CD4-positive, alpha-beta T cell (primary cell): ENCODE measurements around the gene SAMMSON. TPM values are rescaled to one million over a fixed set of nuclear protein-coding genes. Genes with fewer than 3 reads are reported as not detected.

Experiments
- ATAC-seq: fragments of 200-7000 bp; cut with Tn5 transposase; one replicate; pipeline ENCODE4 v1.10.0; 2022; ENCODE audit warnings: mild to moderate bottlenecking; ENCODE audit not compliant: poor library complexity
- CTCF ChIA-PET: fragments of 350-600 bp; sonication (Branson Sonifier 250); formaldehyde crosslinking; loops from one replicate; lab custom pipeline; 2021; ENCODE audit warnings: antibody characterized with exemption, inconsistent platforms; lab: Charles Lee
- POLR2A ChIA-PET: fragments of 350-600 bp; sonication (Branson Sonifier 250); formaldehyde crosslinking; loops from one replicate; lab custom pipeline; 2021; ENCODE audit warnings: antibody characterized with exemption, inconsistent platforms; lab: Charles Lee
- DNase-seq, 14 experiments: peaks; one replicate each; pipeline ENCODE4 v3.0.0-alpha.2; 2013 to 2020; ENCODE audit warnings: mixed read lengths in 2 of 14
- H3K27ac ChIP-seq, 2 donors: one replicate each; pipeline versions ENCODE4 v1.5.1 to v1.7.0; 2013; ENCODE audit warnings: low read length in 2 of 2, low read depth in 1 of 2, mild to moderate bottlenecking in 1 of 2
- H3K27me3 ChIP-seq, 2 experiments: 1 replicate in 1 of 2; 2 replicates in 1 of 2; pipeline versions ENCODE4 v1.6.1 to v1.7.0; 2013; ENCODE audit warnings: low read length in 2 of 2, control low read depth in 1 of 2, mild to moderate bottlenecking in 1 of 2, moderate library complexity in 1 of 2; ENCODE audit not compliant: insufficient read depth in 2 of 2, control insufficient read depth in 1 of 2
- H3K36me3 ChIP-seq: one replicate; pipeline ENCODE4 v1.6.1; 2013; ENCODE audit warnings: low read length, control low read depth; ENCODE audit not compliant: insufficient read depth
- H3K4me1 ChIP-seq: one replicate; pipeline ENCODE4 v1.6.1; 2013; ENCODE audit warnings: low read length, control low read depth; ENCODE audit not compliant: insufficient read depth
- H3K4me3 ChIP-seq: one replicate; pipeline ENCODE4 v1.5.1; 2013; ENCODE audit warnings: mild to moderate bottlenecking, low read length, moderate library complexity
- H3K9me3 ChIP-seq, 2 experiments: 1 replicate in 1 of 2; 2 replicates in 1 of 2; pipeline versions ENCODE4 v1.6.1 to v1.7.0; 2013; ENCODE audit warnings: low read length in 2 of 2, mild to moderate bottlenecking in 2 of 2, control low read depth in 1 of 2, moderate library complexity in 1 of 2; ENCODE audit not compliant: control insufficient read depth in 1 of 2, insufficient read depth in 1 of 2
- H3K27ac Mint-ChIP-seq: one replicate; pipeline ENCODE4 v1.8.0; 2020; ENCODE audit warnings: mixed read lengths
- H3K27me3 Mint-ChIP-seq: one replicate; pipeline ENCODE4 v1.8.0; 2021; ENCODE audit warnings: mixed read lengths
- H3K36me3 Mint-ChIP-seq: one replicate; pipeline ENCODE4 v1.8.0; 2021; ENCODE audit warnings: low read depth, mixed read lengths
- H3K4me1 Mint-ChIP-seq: one replicate; pipeline ENCODE4 v1.8.0; 2021; ENCODE audit warnings: low read depth, mixed read lengths
- H3K4me3 Mint-ChIP-seq: one replicate; pipeline ENCODE4 v1.8.0; 2020; ENCODE audit warnings: mild to moderate bottlenecking, mixed read lengths
- H3K9me3 Mint-ChIP-seq: one replicate; pipeline ENCODE4 v1.8.0; 2020; ENCODE audit warnings: mixed read lengths
- CTCF ChIP-seq: fragments of 200-600 bp; IDR thresholded peaks from one replicate; pipeline ENCODE4 v1.8.0; 2022; ENCODE audit warnings: antibody characterized with exemption, mild to moderate bottlenecking
- intact Hi-C, 2 experiments: fragments of 100-400 bp; cut with DNase I in 1 of 2; cut with micrococcal nuclease in 1 of 2; formaldehyde crosslinking; loops; one replicate each; pipeline versions ENCODE4 v1.15.1 to v1.9.0; 2023 to 2025; cut with DNase I, micrococcal nuclease
- total RNA-seq, 174 experiments: library from RNA in 2 of 174; stranded (reverse) in 2 of 174; gene quantifications; one replicate each; pipeline ENCODE4 v1.2.3 and lab custom pipeline; 2021 to 2026

SAMMSON gene
- total RNA-seq, 2 experiments from 2014 or later = not detected

GRCh38 chr3:70096376-70097066, 97.0 kb downstream of the SAMMSON start:
- no peak for ATAC-seq
- no peaks in the 10 kb centered on the region for H3K4me1 ChIP-seq
- no peak overlapping the region for H3K4me3 ChIP-seq
- H3K4me3 Mint-ChIP-seq = no peak overlapping the region
- no peaks in the 10 kb centered on the region for H3K36me3 ChIP-seq
- no peak for TF ChIP-seq CTCF
- H3K4me1 Mint-ChIP-seq = no peaks in the 10 kb centered on the region
- no peak overlapping the region for H3K27ac ChIP-seq
- H3K9me3 Mint-ChIP-seq = no peaks in the 10 kb centered on the region
- CTCF ChIA-PET = no interaction called here
- no peaks in the 10 kb centered on the region for H3K9me3 ChIP-seq
- intact Hi-C loops = no loop called here
- H3K27ac Mint-ChIP-seq = no peak overlapping the region
- POLR2A ChIA-PET = no interaction called here
- H3K27me3 ChIP-seq = no peaks in the 10 kb centered on the region
- H3K36me3 Mint-ChIP-seq = no peaks in the 10 kb centered on the region
- DNase-seq = no peak
- H3K27me3 Mint-ChIP-seq = peaks cover 6% of the 10 kb centered on the region

GRCh38 chr3:70097084-70097483, 97.6 kb downstream of the SAMMSON start:
- DNase-seq (no peak), ATAC-seq (no peak)
- Mint-ChIP-seq H3K27me3 (peaks cover 6% of the 10 kb centered on the region), H3K27ac (no peak overlapping the region), H3K36me3 (no peaks in the 10 kb centered on the region), H3K4me1 (no peaks in the 10 kb centered on the region), H3K9me3 (no peaks in the 10 kb centered on the region), H3K4me3 (no peak overlapping the region)
- no peak for TF ChIP-seq CTCF
- no peaks in the 10 kb centered on the region for H3K9me3 ChIP-seq
- no peaks in the 10 kb centered on the region for H3K27me3 ChIP-seq
- H3K4me3 ChIP-seq = no peak overlapping the region
- no peaks in the 10 kb centered on the region for H3K36me3 ChIP-seq
- H3K27ac ChIP-seq = no peak overlapping the region
- ChIA-PET POLR2A (no interaction called here), CTCF (no interaction called here)
- no peaks in the 10 kb centered on the region for H3K4me1 ChIP-seq
- intact Hi-C loops = no loop called here

- Histone ChIP-seq H3K27ac (no peak overlapping the region), H3K9me3 (no peaks in the 10 kb centered on the region), H3K27me3 (no peaks in the 10 kb centered on the region), H3K4me1 (no peaks in the 10 kb centered on the region), H3K4me3 (no peak overlapping the region), H3K36me3 (no peaks in the 10 kb centered on the region)
- Mint-ChIP-seq H3K4me1 (no peaks in the 10 kb centered on the region), H3K36me3 (no peaks in the 10 kb centered on the region), H3K27ac (no peak overlapping the region), H3K9me3 (no peaks in the 10 kb centered on the region), H3K27me3 (peaks cover 33% of the 10 kb centered on the region), H3K4me3 (no peak overlapping the region)
- TF ChIP-seq CTCF = no peak
- POLR2A ChIA-PET = no interaction called here
- CTCF ChIA-PET = interaction anchor here (2.8 kb wide), 1 partner anchor 12 kb away, joined by 8 read pairs; no protein-coding TSS in a partner anchor
- intact Hi-C loops = no loop called here
- DNase-seq (peak in 2 of 14 experiments; percentile 3 to 11), ATAC-seq (no peak)
These were observed 108.5 kb downstream of the SAMMSON start for GRCh38 chr3:70108072-70108471.
